Temporal lobe (tissue), 1 donor: Measurements from ENCODE around the gene FCER2. TPM values are rescaled to one million over a fixed set of nuclear protein-coding genes. Genes with fewer than 3 reads are reported as not detected.

Experiments used
- total RNA-seq: library from RNA; depleted of rRNA; stranded (reverse); fragments of >200 nt; gene quantifications from one replicate; pipeline ENCODE4 v1.2.3, GENCODE V29; 2014

The FCER2 gene
- total RNA-seq, 1 donor from 2014 or later = under 0.01 TPM

Other genes with a start within 250 kb of the FCER2 start
- gene PEX11G, start 213.1 kb downstream of the FCER2 start, total RNA-seq = 0.25 TPM
- 17.2 TPM for gene ZNF358, start 186.0 kb downstream of the FCER2 start, total RNA-seq
- gene MCOLN1, start 179.5 kb downstream of the FCER2 start, total RNA-seq = 5.2 TPM
- gene PNPLA6, start 166.4 kb downstream of the FCER2 start, total RNA-seq = 36.4 TPM
- 19.9 TPM for gene CAMSAP3, start 106.3 kb downstream of the FCER2 start, total RNA-seq
- gene XAB2, start 72.6 kb downstream of the FCER2 start, total RNA-seq = 26.3 TPM
- 16.0 TPM for gene PET100, start 72.3 kb downstream of the FCER2 start, total RNA-seq
- not detected for gene PCP2, start 68.4 kb downstream of the FCER2 start, total RNA-seq
- gene STXBP2, start 65.0 kb downstream of the FCER2 start, total RNA-seq = 4.2 TPM
- gene RETN, start 33.1 kb downstream of the FCER2 start, total RNA-seq = 0.98 TPM
- gene MCEMP1, start 25.0 kb downstream of the FCER2 start, total RNA-seq = not detected
- gene TRAPPC5, start 21.3 kb downstream of the FCER2 start, total RNA-seq = 12.3 TPM
- under 0.01 TPM for gene CLEC4G, start 30.0 kb upstream of the FCER2 start, total RNA-seq
- gene CD209, start 45.4 kb upstream of the FCER2 start, total RNA-seq = 0.25 TPM
- gene CLEC4M, start 61.1 kb upstream of the FCER2 start, total RNA-seq = not detected
- gene EVI5L, start 128.1 kb upstream of the FCER2 start, total RNA-seq = 49.4 TPM
- gene PRR36, start 172.3 kb upstream of the FCER2 start, total RNA-seq = 7.4 TPM
- gene LRRC8E, start 186.4 kb upstream of the FCER2 start, total RNA-seq = under 0.01 TPM
- 7.1 TPM for gene MAP2K7, start 201.7 kb upstream of the FCER2 start, total RNA-seq
- gene TGFBR3L, start 212.7 kb upstream of the FCER2 start, total RNA-seq = 0.74 TPM
- 5.9 TPM for gene SNAPC2, start 218.2 kb upstream of the FCER2 start, total RNA-seq
- 36.6 TPM for gene CTXN1, start 224.0 kb upstream of the FCER2 start, total RNA-seq
- 27.0 TPM for gene TIMM44, start 241.5 kb upstream of the FCER2 start, total RNA-seq